Effector memory CD8-positive, alpha-beta T cell (primary cell): Measurements from ENCODE around the gene OR10D3.

Experiments
- ATAC-seq: fragments of 150-1000 bp; cut with Tn5 transposase; replicated peaks from 2 replicates; pipeline ENCODE4 v1.10.0; 2021; ENCODE audit warnings: mild to moderate bottlenecking, moderate library complexity
- DNase-seq, 3 experiments: peaks; one replicate each; pipeline ENCODE4 v3.0.0; 2021
- H3K27ac Mint-ChIP-seq, 2 donors: one replicate each; pipeline ENCODE4 v1.8.0; 2022; ENCODE audit warnings: mild to moderate bottlenecking in 2 of 2, mixed read lengths in 2 of 2, moderate library complexity in 2 of 2
- H3K27me3 Mint-ChIP-seq, 2 donors: one replicate each; pipeline ENCODE4 v1.8.0; 2022; ENCODE audit warnings: mixed read lengths in 2 of 2
- H3K36me3 Mint-ChIP-seq: one replicate; pipeline ENCODE4 v1.8.0; 2022; ENCODE audit warnings: mild to moderate bottlenecking, moderate library complexity, mixed read lengths; ENCODE audit not compliant: insufficient read depth
- H3K4me1 Mint-ChIP-seq, 2 donors: one replicate each; pipeline ENCODE4 v1.8.0; 2022; ENCODE audit warnings: low read depth in 2 of 2, mixed read lengths in 2 of 2
- H3K4me3 Mint-ChIP-seq, 2 donors: one replicate each; pipeline ENCODE4 v1.8.0; 2022; ENCODE audit warnings: mild to moderate bottlenecking in 2 of 2, mixed read lengths in 2 of 2, moderate library complexity in 2 of 2
- H3K9me3 Mint-ChIP-seq, 2 donors: one replicate each; pipeline ENCODE4 v1.8.0; 2022; ENCODE audit warnings: mixed read lengths in 2 of 2

Gene OR10D3

DNA sequence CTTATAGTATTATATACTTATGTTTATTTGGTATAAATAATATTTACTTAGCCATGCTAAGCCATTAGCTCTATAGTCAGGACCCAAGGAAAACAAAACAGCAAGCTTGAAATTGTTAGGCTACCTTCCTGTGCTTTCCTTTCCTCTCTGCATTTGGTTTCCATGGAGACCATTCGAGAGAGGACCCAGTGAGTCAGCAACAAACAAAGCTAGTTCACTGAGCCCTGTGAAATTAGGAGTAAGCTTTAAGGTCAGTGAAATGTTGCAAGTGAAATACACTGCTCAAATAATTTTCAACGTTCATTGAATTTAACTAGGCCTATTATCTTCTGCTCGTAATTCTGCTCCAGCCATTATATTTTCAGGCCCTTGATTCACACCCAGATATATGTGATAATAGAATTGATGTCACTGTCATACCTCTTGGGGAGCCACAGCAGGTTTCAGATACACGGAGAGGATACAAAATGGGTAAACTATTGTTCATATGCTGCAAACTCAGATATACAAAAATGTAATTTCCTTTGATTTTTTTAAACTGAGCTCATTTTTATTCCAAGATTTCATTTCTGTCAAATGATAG is 9.1 kb upstream of the OR10D3 start:
- peaks cover 0 to 1% of the 10 kb centered on the region in 2 donors for H3K9me3 Mint-ChIP-seq
- H3K4me3 Mint-ChIP-seq = no peak overlapping the region
- H3K4me1 Mint-ChIP-seq = no peaks in the 10 kb centered on the region
- DNase-seq = no peak
- H3K27me3 Mint-ChIP-seq = no peaks in the 10 kb centered on the region
- H3K27ac Mint-ChIP-seq = no peak overlapping the region
- H3K36me3 Mint-ChIP-seq = no peaks in the 10 kb centered on the region
- no peak for ATAC-seq

DNA sequence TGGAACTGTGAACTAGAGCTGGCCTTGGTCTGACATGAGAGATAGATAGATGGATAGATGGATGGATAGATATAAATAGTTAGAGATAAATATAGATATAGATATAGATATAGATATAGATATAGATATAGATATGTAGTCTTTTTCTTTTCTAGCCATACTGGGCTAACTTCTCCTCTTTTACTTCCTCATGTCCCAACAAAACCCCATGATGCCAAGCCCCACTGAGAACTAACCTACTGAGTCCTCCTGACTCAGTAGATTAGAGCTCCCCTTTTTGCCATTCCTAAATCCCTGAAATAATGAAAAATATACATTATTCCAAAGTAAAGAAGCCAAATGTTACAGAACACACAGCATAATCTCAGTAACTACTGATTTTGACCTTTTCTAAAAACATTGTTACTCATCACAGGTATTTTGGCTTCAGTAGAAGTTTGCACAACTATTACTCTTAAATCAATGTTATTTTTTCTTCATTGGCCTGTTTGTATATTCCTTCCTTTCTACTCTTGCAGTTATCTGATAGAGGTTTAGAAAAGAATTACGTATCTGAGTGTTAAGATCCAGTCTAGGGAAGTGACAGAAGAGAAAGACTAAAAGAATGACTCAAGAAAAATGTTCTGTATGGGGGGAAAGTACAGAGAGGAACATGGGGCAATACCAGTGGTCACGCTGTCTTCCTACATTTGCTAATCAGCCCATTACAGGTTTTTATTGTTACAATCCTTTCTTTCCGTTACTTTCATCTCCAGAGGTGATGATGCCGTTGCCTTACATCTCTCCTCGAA is 6.0 kb upstream of the OR10D3 start:
- H3K4me1 Mint-ChIP-seq = no peaks in the 10 kb centered on the region
- H3K27me3 Mint-ChIP-seq = no peaks in the 10 kb centered on the region
- H3K9me3 Mint-ChIP-seq = no peaks in the 10 kb centered on the region
- ATAC-seq (no peak), DNase-seq (no peak)
- no peaks in the 10 kb centered on the region for H3K36me3 Mint-ChIP-seq
- H3K27ac Mint-ChIP-seq = no peak overlapping the region
- H3K4me3 Mint-ChIP-seq = no peak overlapping the region

DNA sequence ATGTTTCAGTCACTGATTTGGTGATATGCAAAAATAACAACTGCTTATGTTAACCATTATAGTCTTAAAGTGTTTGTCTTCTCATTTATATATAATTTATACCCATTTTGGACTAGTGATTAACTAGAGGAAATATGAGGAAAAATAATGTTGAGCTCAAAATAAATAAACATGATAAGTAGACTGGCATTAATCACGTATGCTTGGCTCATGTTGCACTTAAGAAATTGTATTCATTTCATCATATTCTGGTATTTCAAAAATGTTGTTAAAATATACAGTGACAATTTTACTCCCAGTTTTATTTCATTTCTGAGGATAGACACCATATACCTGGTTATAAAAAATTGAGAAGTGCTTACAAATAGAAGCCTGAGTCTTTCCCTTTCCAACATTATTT is 3.8 kb upstream of the OR10D3 start:
- no peaks in the 10 kb centered on the region for H3K4me1 Mint-ChIP-seq
- no peaks in the 10 kb centered on the region for H3K36me3 Mint-ChIP-seq
- ATAC-seq (no peak), DNase-seq (no peak)
- H3K27me3 Mint-ChIP-seq = no peaks in the 10 kb centered on the region
- H3K4me3 Mint-ChIP-seq = no peak overlapping the region
- H3K9me3 Mint-ChIP-seq = no peaks in the 10 kb centered on the region
- no peak overlapping the region for H3K27ac Mint-ChIP-seq

DNA sequence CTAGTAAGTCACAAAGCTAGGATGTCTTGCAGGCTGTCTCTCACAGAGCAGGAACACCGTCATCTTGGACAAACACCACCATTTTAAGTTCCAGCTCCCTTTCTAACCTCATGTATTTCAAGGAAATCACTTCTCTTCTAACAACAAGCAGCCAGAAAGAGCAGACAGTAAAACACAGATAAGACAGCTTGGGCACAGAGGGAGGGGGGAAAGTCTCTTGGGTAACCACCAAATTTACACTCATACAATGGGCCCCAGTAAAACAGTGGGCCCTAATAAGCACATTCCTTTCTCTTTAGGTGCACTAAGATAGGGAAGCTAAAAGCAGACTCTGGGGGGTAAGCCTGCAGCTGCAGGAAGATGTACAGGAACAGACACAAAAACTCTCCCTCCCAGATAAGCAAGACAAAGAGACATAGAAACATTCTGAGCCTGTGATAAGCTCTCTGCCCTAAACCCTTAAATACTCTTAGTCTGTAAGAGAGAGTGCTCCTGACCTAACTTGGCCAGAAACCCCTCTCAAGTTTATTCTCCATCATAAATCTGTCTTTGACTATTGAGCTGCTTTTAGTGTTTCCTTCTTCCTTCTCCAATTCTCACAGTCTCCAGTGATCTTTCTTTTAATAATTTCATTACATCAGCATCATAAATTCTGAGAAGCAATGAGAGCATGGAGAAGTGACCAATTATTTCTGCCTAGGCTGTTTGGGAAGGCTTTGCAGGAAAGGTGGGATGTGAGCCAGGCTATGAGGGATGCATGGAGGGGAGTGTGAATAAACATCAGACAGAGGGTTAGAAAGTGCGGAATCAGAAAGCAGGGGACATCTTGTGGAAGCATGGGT is 7.4 kb downstream of the OR10D3 start:
- DNase-seq (no peak), ATAC-seq (no peak)
- Mint-ChIP-seq H3K27me3 (peaks cover 10 to 12% of the 10 kb centered on the region in 2 donors), H3K9me3 (peaks cover 2 to 6% of the 10 kb centered on the region in 2 donors), H3K4me3 (no peak overlapping the region), H3K27ac (no peak overlapping the region), H3K4me1 (no peaks in the 10 kb centered on the region), H3K36me3 (no peaks in the 10 kb centered on the region)

DNA sequence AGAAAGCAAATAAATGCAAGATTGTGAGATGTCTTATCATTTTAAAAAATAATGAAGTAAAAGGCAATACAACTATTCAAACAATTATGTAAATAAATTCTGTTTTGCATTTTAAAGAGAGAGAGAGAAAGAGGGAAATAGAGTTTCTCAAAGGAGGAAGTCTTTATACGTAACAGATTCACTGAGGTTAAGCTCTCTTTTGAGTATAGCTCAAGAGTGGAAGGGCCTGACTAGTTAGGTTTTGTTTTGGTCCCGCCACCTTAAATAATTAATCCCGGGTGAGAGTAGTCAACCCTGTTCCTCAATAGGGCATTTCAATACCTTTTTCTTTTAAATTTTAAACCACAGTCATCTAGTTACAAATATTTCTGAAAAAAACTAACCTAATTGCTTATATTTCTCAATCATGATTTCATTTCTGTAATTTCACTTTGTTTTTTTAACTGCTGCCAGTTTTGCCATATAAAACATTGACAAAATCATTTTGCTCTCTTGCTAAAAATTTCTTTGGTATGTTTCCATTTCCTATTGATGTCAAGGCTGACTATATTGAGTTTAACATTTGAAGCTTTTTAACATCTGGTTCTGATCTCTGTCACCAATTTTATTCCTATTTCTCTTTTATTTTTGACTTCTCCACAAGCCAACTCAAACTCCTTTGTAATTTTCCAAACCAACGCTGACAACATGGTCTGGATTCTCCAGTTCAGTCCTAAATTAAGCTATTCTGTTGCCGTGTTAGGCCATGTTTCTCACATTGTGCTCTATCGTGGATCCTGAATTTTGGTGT is 10.3 kb downstream of the OR10D3 start:
- ATAC-seq (no peak), DNase-seq (no peak)
- no peak overlapping the region for H3K4me3 Mint-ChIP-seq
- H3K9me3 Mint-ChIP-seq = no peaks in the 10 kb centered on the region
- H3K36me3 Mint-ChIP-seq = no peaks in the 10 kb centered on the region
- H3K4me1 Mint-ChIP-seq = no peaks in the 10 kb centered on the region
- H3K27me3 Mint-ChIP-seq = no peaks in the 10 kb centered on the region
- no peak overlapping the region for H3K27ac Mint-ChIP-seq

DNA sequence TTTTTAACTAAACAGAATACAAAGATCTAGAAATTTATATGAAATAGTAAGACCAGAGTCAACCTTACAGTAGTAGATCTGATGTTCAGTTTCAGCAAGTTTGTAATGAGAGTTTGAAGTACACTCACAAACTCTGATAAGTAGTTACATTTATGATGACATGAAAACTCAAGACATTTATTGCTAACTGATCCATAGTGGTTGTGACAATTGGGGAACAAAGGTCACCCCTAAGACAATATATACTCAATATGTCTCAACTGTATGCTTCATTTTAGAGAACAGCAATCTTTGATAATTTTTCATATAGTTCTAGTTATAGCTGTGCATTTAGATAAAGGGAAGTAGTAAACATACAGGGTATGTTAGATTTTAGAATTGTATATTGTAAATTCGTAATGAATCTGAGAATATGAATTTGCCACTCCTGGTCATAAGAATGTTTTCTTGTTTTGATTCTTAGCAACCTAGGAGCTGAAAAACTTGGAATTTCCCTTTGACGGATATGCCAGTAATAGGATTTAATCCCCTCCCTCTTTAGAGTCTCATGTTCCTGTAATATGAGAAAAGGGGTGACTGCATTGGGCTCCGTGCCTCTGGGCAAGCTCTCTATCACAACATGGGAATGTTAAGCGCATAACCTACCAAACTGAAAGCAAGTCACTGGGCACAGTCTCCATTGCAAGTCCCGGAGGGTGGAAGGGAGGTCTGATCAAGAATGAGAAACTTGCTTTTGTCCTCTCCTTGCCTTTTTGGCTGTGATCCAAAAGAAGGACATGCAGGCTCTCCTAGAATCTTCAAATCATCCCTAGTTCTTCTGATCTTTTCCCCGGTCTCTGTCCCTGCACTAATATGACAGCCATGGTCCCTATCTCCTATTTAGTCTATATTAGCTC is 11.4 kb downstream of the OR10D3 start:
- Mint-ChIP-seq H3K9me3 (no peaks in the 10 kb centered on the region), H3K36me3 (no peaks in the 10 kb centered on the region), H3K4me3 (no peak overlapping the region), H3K27ac (no peak overlapping the region), H3K27me3 (no peaks in the 10 kb centered on the region), H3K4me1 (no peaks in the 10 kb centered on the region)
- DNase-seq (no peak), ATAC-seq (no peak)

DNA sequence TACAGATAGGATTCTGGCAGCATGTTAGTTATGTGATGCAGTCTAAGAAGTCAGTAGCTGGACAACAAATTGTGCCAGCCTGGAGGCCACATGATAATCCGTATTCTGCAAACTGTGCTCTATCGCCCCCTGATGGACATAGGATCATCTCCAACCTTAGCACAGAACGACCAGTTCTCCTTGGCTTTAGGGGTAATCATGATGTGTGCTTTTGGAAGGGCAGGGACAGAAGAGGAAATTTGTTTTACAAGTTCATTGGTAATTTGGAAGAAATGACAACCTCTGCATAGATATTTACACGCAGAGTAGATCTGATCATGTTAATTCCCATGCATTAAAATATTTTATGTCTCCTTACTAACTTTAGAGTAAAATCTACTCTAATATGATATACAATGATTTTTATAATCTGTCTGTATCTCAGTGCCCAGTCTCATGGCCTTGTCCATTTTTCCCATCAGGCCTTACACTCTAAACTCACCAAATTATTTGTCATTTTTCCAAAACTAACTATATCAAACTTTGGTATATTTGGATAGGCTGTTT is 12.1 kb downstream of the OR10D3 start:
- H3K4me3 Mint-ChIP-seq = no peak overlapping the region
- H3K4me1 Mint-ChIP-seq = no peaks in the 10 kb centered on the region
- DNase-seq (no peak), ATAC-seq (no peak)
- no peaks in the 10 kb centered on the region for H3K27me3 Mint-ChIP-seq
- H3K36me3 Mint-ChIP-seq = no peaks in the 10 kb centered on the region
- H3K27ac Mint-ChIP-seq = no peak overlapping the region
- no peaks in the 10 kb centered on the region for H3K9me3 Mint-ChIP-seq

DNA sequence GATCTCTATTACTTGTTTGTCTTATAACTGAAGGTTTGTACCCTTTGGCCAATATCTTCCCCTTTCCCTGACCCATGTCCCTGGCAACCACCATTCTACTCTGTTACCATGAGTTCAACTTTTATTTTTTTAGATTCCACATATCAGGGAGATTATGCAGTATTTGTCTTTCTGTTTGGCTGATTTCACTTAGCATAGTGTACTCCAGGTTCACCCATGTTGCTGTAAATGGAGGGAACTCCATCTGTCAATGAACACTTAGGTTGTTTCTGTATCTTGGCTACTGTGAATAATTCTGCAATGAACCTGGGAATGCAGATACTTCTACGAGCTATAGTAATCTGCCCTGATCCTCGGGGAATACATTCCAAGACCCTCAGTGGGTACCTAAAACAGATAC is 14.9 kb downstream of the OR10D3 start:
- Mint-ChIP-seq H3K4me3 (no peak overlapping the region), H3K27me3 (no peaks in the 10 kb centered on the region), H3K4me1 (no peaks in the 10 kb centered on the region), H3K27ac (no peak overlapping the region), H3K36me3 (no peaks in the 10 kb centered on the region), H3K9me3 (no peaks in the 10 kb centered on the region)
- DNase-seq (no peak), ATAC-seq (no peak)

DNA sequence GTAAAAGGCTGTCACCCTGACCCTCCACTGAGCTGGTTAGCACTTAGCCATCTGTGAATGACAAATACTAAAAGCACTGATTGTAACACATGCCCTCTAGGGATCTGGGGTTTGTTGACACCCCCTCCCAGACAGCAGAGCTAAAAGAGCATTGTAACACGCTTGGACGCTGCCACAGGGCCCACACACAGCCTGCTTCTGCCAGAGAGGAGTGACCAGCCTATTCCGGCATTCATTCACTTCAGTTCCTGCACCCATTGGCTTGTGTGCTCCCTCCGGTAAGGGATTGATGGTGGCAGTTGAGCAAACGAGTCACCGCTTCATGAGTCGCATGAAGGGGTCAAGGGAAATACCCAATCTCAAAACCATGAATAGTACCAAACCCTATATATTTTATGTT is 15.8 kb downstream of the OR10D3 start:
- H3K27me3 Mint-ChIP-seq = no peaks in the 10 kb centered on the region
- no peaks in the 10 kb centered on the region for H3K4me1 Mint-ChIP-seq
- no peak overlapping the region for H3K27ac Mint-ChIP-seq
- DNase-seq = no peak
- ATAC-seq = no peak
- H3K4me3 Mint-ChIP-seq = no peak overlapping the region
- peaks cover 3% of the 10 kb centered on the region for H3K36me3 Mint-ChIP-seq
- H3K9me3 Mint-ChIP-seq = no peaks in the 10 kb centered on the region

DNA sequence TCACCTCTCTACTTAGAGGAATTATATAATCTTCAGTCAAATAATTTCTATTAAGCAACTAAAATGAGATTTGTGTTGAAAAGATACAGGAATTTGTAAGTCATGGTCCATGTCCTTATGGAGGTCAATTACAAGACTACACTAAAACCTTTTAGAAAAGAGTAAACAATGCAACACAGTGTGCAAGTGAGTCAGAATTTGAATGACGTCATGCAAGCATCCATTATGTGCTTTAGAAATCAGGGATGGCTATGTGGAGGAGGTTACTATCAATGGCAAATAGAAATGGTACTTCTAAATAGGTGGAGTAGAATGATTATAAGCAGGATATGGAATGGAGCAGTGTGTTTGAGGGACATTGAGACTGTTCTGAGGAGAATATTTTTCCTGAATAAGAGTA is 16.6 kb downstream of the OR10D3 start:
- Mint-ChIP-seq H3K27ac (no peak overlapping the region), H3K36me3 (peaks cover 3% of the 10 kb centered on the region), H3K27me3 (no peaks in the 10 kb centered on the region), H3K4me3 (no peak overlapping the region), H3K4me1 (peaks cover 0 to 1% of the 10 kb centered on the region in 2 donors), H3K9me3 (no peaks in the 10 kb centered on the region)
- no peak for DNase-seq
- no peak for ATAC-seq

DNA sequence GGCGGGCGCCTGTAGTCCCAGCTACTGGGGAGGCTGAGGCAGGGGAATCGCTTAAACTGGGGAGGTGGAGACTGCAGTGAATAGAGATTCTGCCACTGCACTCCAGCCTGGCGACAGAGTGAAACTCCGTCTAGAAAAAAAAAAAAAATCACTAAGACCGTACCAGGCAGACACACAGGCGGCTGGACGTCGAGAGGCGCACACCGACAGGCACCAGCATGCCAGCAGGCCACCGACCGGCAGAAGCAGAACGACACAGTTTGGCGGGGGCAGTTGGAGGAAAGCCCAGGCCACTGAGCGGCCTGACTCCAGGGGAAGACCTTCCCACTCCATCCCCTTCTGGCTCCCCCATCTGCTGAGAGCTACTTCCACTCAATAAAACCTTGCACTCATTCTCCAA is 17.5 kb downstream of the OR10D3 start:
- Mint-ChIP-seq H3K4me1 (peaks cover 0 to 1% of the 10 kb centered on the region in 2 donors), H3K4me3 (no peak overlapping the region)

DNA sequence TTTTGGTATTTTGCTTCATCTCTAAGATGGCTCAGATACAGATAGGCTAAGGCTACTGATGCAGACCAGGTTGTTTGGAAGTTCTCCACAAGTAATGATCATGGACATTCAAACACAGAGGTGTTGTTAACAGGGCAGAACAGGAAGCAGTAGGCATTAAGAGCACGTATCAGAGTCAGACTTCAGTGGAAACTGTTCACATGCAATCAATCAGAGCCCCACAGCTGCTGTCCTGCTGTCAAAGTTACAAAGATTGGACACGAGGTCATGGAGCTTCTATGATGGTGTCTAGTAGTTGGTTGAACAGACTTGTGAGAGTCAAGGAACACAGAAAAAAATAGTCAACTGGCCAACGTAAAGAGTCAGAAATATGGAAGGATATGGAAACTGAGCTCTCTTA is 19.8 kb downstream of the OR10D3 start:
- ATAC-seq = no peak
- no peak overlapping the region for H3K27ac Mint-ChIP-seq
- no peaks in the 10 kb centered on the region for H3K27me3 Mint-ChIP-seq
- H3K4me3 Mint-ChIP-seq = no peak overlapping the region
- H3K36me3 Mint-ChIP-seq = peaks cover 3% of the 10 kb centered on the region
- no peaks in the 10 kb centered on the region for H3K9me3 Mint-ChIP-seq
- DNase-seq = no peak
- H3K4me1 Mint-ChIP-seq = peaks cover 0 to 1% of the 10 kb centered on the region in 2 donors

More for the DNA sequence above, 17.5 kb downstream of the OR10D3 start:
- no peaks in the 10 kb centered on the region for H3K9me3 Mint-ChIP-seq
- no peaks in the 10 kb centered on the region for H3K27me3 Mint-ChIP-seq
- no peak for ATAC-seq
- H3K36me3 Mint-ChIP-seq = peaks cover 3% of the 10 kb centered on the region
- H3K27ac Mint-ChIP-seq = no peak overlapping the region
- no peak for DNase-seq
